ENCODE data around the gene TGM2. TPM values are rescaled to one million over a fixed set of nuclear protein-coding genes. Genes with fewer than 3 reads are reported as not detected.

The TGM2 gene
- total RNA-seq = 57.3 TPM

DNA sequence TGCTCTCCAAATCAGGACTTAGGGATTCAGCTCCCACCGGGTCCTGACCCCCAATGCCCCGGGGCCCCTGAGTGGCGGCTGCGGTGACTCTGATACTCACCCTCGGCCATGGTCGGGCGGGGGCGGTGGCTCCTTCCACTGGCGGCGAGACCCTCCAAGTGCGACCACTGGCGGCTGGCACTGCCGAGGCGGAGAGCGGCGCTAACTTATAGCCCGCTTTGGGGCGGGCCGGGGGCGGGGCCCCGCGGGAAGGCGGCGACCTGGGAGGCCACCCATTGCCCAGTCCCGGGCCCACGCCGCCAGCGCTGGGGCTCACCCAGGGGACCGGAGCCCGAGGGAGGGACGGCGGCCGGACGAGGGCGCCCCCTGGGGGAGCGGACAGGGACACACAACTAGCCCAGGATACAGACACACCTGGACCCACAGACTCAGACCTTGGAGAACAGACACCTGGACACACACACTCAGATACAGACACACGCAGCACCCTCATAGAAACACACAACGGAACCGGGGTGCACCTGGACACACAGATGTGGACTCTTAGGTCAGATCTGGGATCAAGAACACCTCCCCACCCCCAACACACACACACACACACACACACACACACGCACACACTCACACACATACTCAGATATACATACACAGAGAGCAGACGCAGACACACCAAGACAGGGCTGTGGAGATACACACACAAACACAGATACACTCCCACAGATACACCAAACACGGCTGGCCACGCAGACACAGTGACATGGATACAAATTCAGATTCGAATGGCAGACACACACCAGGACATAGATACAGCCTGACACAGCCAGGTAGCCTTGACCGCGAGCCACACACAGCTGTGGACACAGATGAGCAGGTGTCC is at the start of gene TGM2:
Gene TGM2 (minus strand): TSS at position 182 of the 877 bp plus-strand sequence. CDS start 72 bp downstream, at position 110.

Small RNA genes within 50 kb of the gene (small RNA-seq; reads per million reads assigned to genes)
- not detected for gene RN7SL237P (ENCODE audit: low replicate concordance)

Other genes starting within 250 kb of the TGM2 start
- 28.4 TPM for gene TTI1, start 131.8 kb downstream of the TGM2 start, total RNA-seq
- gene RPRD1B, start 131.5 kb downstream of the TGM2 start, total RNA-seq = 43.7 TPM
- 4.2 TPM for gene KIAA1755, start 95.5 kb upstream of the TGM2 start, total RNA-seq
- 6.4 TPM for gene BPI, start 138.9 kb upstream of the TGM2 start, total RNA-seq
- gene LBP, start 181.2 kb upstream of the TGM2 start, total RNA-seq = not detected

Measured in metanephros (tissue), 2 donors.